Activated CD4-positive, alpha-beta memory T cell treated with anti-CD3 and anti-CD28 coated beads for 36 hours (primary cell): ENCODE results near the gene GOLGA8N. TPM values are rescaled to one million over a fixed set of nuclear protein-coding genes. Genes with fewer than 3 reads are reported as not detected.
"Not testable (repeated sequence)": the region's sequence is repeated elsewhere in the genome, so short reads cannot be mapped to it uniquely, and the experiment has no call there.

ENCODE experiments used
- CTCF ChIA-PET: fragments of 350-600 bp; sonication (Branson Sonifier 250); formaldehyde crosslinking; loops from one replicate; lab custom pipeline; 2021; ENCODE audit warnings: antibody characterized with exemption, inconsistent platforms; lab: Charles Lee
- POLR2A ChIA-PET: fragments of 350-600 bp; sonication (Branson Sonifier 250); formaldehyde crosslinking; loops from one replicate; lab custom pipeline; 2021; ENCODE audit warnings: antibody characterized with exemption; lab: Charles Lee
- DNase-seq: peaks from one replicate; pipeline ENCODE4 v3.0.0-alpha.2; 2020
- H3K27ac Mint-ChIP-seq: one replicate; pipeline ENCODE4 v1.8.0; 2021; ENCODE audit warnings: mixed read lengths
- H3K27me3 Mint-ChIP-seq: one replicate; pipeline ENCODE4 v1.8.0; 2021; ENCODE audit warnings: mixed read lengths
- H3K36me3 Mint-ChIP-seq: one replicate; pipeline ENCODE4 v1.8.0; 2021; ENCODE audit warnings: mixed read lengths
- H3K4me1 Mint-ChIP-seq: one replicate; pipeline ENCODE4 v1.8.0; 2021; ENCODE audit warnings: low read depth, mixed read lengths
- H3K4me3 Mint-ChIP-seq: one replicate; pipeline ENCODE4 v1.8.0; 2021; ENCODE audit warnings: mild to moderate bottlenecking, mixed read lengths
- H3K9me3 Mint-ChIP-seq: one replicate; pipeline ENCODE4 v1.8.0; 2021; ENCODE audit warnings: mixed read lengths
- intact Hi-C: fragments of 100-400 bp; cut with micrococcal nuclease; formaldehyde crosslinking; loops from one replicate; pipeline ENCODE4 v1.15.1; 2023
- total RNA-seq, 2 experiments: library from RNA; stranded (reverse); gene quantifications; one replicate each; pipeline ENCODE4 v1.2.3, GENCODE V29; 2021

The GOLGA8N gene
- 1 to 10 TPM; 1.0 to 1.3 TPM for total RNA-seq

- H3K4me1 Mint-ChIP-seq, H3K9me3 Mint-ChIP-seq, CTCF ChIA-PET, H3K36me3 Mint-ChIP-seq, H3K27ac Mint-ChIP-seq, DNase-seq, intact Hi-C loops, H3K4me3 Mint-ChIP-seq, POLR2A ChIA-PET, H3K27me3 Mint-ChIP-seq: not testable (repeated sequence)
Measured at GRCh38 chr15:32593151-32593550, at the start of gene GOLGA8N. GOLGA8N (plus strand) TSS chr15:32593456.

GRCh38 chr15:32543456-32543855 lies 49.8 kb upstream of the GOLGA8N start:
- H3K9me3 Mint-ChIP-seq, H3K4me3 Mint-ChIP-seq, H3K27ac Mint-ChIP-seq, intact Hi-C loops, CTCF ChIA-PET, H3K4me1 Mint-ChIP-seq, H3K36me3 Mint-ChIP-seq, H3K27me3 Mint-ChIP-seq, POLR2A ChIA-PET, DNase-seq: not testable (repeated sequence)

DNA sequence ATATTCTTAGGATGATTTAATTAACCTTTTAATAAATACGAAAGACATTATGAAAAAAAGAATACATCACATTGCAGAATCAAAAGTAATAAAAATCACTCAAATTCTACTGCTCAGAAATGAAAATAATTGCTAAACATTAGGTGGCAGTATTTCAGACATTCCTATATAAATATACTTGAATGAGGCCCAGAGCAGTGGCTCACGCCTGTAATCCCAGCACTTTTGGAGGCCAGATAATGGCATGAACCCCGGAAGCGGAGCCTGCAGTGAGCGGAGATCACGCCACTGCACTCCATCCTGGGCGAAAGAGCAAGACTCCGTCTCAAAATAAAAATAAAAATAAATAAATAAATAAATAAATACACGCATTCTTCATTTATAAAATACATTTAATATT lies 48.1 kb upstream of the GOLGA8N start:
- H3K4me3 Mint-ChIP-seq, POLR2A ChIA-PET, H3K27ac Mint-ChIP-seq, H3K9me3 Mint-ChIP-seq, H3K36me3 Mint-ChIP-seq, H3K27me3 Mint-ChIP-seq, CTCF ChIA-PET, intact Hi-C loops, DNase-seq, H3K4me1 Mint-ChIP-seq: not testable (repeated sequence)

- DNase-seq, H3K36me3 Mint-ChIP-seq, POLR2A ChIA-PET, intact Hi-C loops, H3K27me3 Mint-ChIP-seq, H3K9me3 Mint-ChIP-seq, H3K27ac Mint-ChIP-seq, CTCF ChIA-PET, H3K4me3 Mint-ChIP-seq, H3K4me1 Mint-ChIP-seq: not testable (repeated sequence)
Measured at GRCh38 chr15:32554587-32554986, 38.7 kb upstream of the GOLGA8N start.

- POLR2A ChIA-PET, intact Hi-C loops, H3K27me3 Mint-ChIP-seq, H3K36me3 Mint-ChIP-seq, H3K4me1 Mint-ChIP-seq, H3K9me3 Mint-ChIP-seq, H3K27ac Mint-ChIP-seq, H3K4me3 Mint-ChIP-seq, DNase-seq, CTCF ChIA-PET: not testable (repeated sequence)
Measured at GRCh38 chr15:32562198-32562597, 31.1 kb upstream of the GOLGA8N start.

GRCh38 chr15:32568988-32569387 lies 24.3 kb upstream of the GOLGA8N start:
- intact Hi-C loops, H3K4me3 Mint-ChIP-seq, H3K27ac Mint-ChIP-seq, H3K4me1 Mint-ChIP-seq, H3K27me3 Mint-ChIP-seq, CTCF ChIA-PET, H3K9me3 Mint-ChIP-seq, H3K36me3 Mint-ChIP-seq, DNase-seq, POLR2A ChIA-PET: not testable (repeated sequence)

- not testable (repeated sequence) for DNase-seq, H3K4me3 Mint-ChIP-seq
Measured at GRCh38 chr15:32578482-32578881, 14.8 kb upstream of the GOLGA8N start.

DNA sequence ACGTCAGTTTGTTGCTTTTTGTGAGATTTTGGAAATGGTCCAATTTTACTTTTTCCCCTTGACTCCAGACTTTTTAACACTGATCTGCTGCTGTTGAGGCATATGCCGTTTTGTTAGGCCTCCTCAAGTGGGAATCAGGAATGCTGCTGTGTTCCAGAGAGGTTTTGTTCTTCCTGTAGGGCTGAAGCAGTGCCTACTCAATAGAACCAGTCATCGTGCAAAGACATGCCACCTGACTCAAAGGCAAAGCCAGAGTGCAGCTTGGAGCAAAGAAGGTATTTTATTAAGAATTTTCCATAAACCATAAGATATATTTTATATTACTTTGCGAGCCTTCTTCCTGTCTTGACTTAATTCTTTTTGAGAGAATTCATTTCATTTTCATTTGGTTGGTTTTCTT lies 7.4 kb upstream of the GOLGA8N start:
- H3K9me3 Mint-ChIP-seq, H3K27me3 Mint-ChIP-seq, H3K4me1 Mint-ChIP-seq, H3K36me3 Mint-ChIP-seq, DNase-seq, H3K4me3 Mint-ChIP-seq, CTCF ChIA-PET, intact Hi-C loops, POLR2A ChIA-PET, H3K27ac Mint-ChIP-seq: not testable (repeated sequence)

More at GRCh38 chr15:32578482-32578881, 14.8 kb upstream of the GOLGA8N start:
- H3K4me1 Mint-ChIP-seq, H3K27me3 Mint-ChIP-seq, H3K36me3 Mint-ChIP-seq, H3K27ac Mint-ChIP-seq, intact Hi-C loops, H3K9me3 Mint-ChIP-seq, POLR2A ChIA-PET, CTCF ChIA-PET: not testable (repeated sequence)

- H3K27me3 Mint-ChIP-seq, POLR2A ChIA-PET, intact Hi-C loops: not testable (repeated sequence)
Measured at GRCh38 chr15:32609518-32609917, 16.3 kb downstream of the GOLGA8N start.

GRCh38 chr15:32610719-32611118 lies 17.5 kb downstream of the GOLGA8N start:
- H3K36me3 Mint-ChIP-seq, H3K4me1 Mint-ChIP-seq, POLR2A ChIA-PET, H3K27me3 Mint-ChIP-seq, H3K27ac Mint-ChIP-seq, H3K9me3 Mint-ChIP-seq, DNase-seq, CTCF ChIA-PET, intact Hi-C loops, H3K4me3 Mint-ChIP-seq: not testable (repeated sequence)

More at GRCh38 chr15:32609518-32609917, 16.3 kb downstream of the GOLGA8N start:
- H3K27ac Mint-ChIP-seq, H3K36me3 Mint-ChIP-seq, H3K4me3 Mint-ChIP-seq, DNase-seq, CTCF ChIA-PET, H3K4me1 Mint-ChIP-seq, H3K9me3 Mint-ChIP-seq: not testable (repeated sequence)

- peak; percentile 57 for DNase-seq
- CTCF ChIA-PET, H3K27me3 Mint-ChIP-seq, POLR2A ChIA-PET, intact Hi-C loops, H3K9me3 Mint-ChIP-seq: not testable (repeated sequence)
- peaks cover 19% of the 10 kb centered on the region for H3K36me3 Mint-ChIP-seq
- H3K27ac Mint-ChIP-seq = peak overlapping the region; percentile 92
- H3K4me3 Mint-ChIP-seq = peak overlapping the region; percentile 88
- H3K4me1 Mint-ChIP-seq = peaks cover 14% of the 10 kb centered on the region
Measured at GRCh38 chr15:32614712-32615050, 21.4 kb downstream of the GOLGA8N start.

DNA sequence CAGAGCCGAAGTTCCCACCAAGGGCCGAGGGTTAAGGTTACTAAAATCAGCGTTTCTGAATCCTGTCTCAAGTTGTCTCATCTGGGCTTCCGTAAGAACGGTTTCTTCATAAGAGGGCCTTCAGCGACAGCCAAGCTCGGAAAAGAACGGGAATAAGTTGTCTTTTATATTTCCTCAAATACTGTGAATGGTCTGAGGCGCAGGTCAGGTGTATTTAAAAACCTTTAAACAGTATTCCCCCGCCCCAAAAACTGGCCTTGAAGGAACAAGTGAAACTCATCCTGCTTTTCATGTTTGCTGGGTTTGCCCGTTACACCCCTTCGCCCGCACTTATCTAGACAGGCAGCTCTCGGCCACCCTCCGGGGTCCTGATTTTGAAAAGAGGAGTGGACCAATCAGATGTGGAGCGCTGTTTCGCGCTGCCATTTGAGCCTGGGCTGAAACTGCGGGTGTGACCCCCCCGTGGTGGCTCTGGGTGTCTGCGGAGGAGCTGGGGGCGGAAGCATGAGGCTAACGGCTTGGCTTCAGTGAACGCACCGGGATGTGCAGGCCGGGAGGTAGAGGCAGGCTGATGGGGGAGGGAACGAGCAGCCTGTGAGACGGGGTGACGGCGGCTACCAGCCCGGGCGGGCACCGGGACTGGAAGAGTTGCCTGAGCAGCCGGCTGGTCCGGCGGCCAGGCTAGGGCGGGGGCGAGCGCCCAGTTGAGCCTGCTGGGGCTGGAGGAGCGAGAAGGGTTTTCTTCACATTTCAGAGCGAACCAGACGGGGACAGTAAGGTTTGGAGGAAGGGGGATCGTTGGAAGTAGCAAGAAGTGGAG lies 22.0 kb downstream of the GOLGA8N start, which contains the start of gene ARHGAP11A:
TSS of gene ARHGAP11A (plus strand) at position 454 of the 820 bp plus-strand sequence. CDS start 708 bp downstream, outside the sequence.
- Mint-ChIP-seq H3K36me3 (peaks cover 20% of the 10 kb centered on the region), H3K4me3 (peak within 1 kb of the TSS; percentile 88), H3K27ac (peak within 1 kb of the TSS; percentile 93), H3K4me1 (peaks cover 14% of the 10 kb centered on the region)
- DNase-seq = peak; percentile 94
- H3K27me3 Mint-ChIP-seq, POLR2A ChIA-PET, H3K9me3 Mint-ChIP-seq, intact Hi-C loops, CTCF ChIA-PET: not testable (repeated sequence)

- H3K36me3 Mint-ChIP-seq = peaks cover 23% of the 10 kb centered on the region
- H3K4me1 Mint-ChIP-seq = peaks cover 14% of the 10 kb centered on the region
- H3K9me3 Mint-ChIP-seq, intact Hi-C loops, H3K27me3 Mint-ChIP-seq, POLR2A ChIA-PET, CTCF ChIA-PET: not testable (repeated sequence)
- peak overlapping the region; percentile 88 for H3K4me3 Mint-ChIP-seq
- DNase-seq = peak; percentile 35
- H3K27ac Mint-ChIP-seq = peak overlapping the region; percentile 92
Measured at GRCh38 chr15:32615871-32616426, 22.7 kb downstream of the GOLGA8N start.
